ENCODE results near the gene CYP46A1.

Gene CYP46A1

GRCh38 chr14:99644035-99644587 lies 40.0 kb upstream of the CYP46A1 start:
- no peak for TF ChIP-seq CTCF (IDR thresholded peaks at IDR 0.05; ENCODE audit: insufficient read depth, missing control alignments)
- FAIRE-seq (no peak), DNase-seq (ENCODE audit: insufficient read length, low spot score) (no peak)

- FAIRE-seq (no peak), DNase-seq (ENCODE audit: insufficient read length, low spot score) (no peak)
- no peak for TF ChIP-seq CTCF (IDR thresholded peaks at IDR 0.05; ENCODE audit: insufficient read depth, missing control alignments)
Measured at GRCh38 chr14:99644723-99645544, 39.2 kb upstream of the CYP46A1 start, which contains the start of gene HHIPL1. TSS of gene HHIPL1 (plus strand) at chr14:99645129. CDS start at chr14:99645208, 79 bp downstream.

GRCh38 chr14:99645545-99646505 lies 38.3 kb upstream of the CYP46A1 start:
- TF ChIP-seq CTCF (IDR thresholded peaks at IDR 0.05; ENCODE audit: insufficient read depth, missing control alignments): no peak
- no peak for FAIRE-seq
- DNase-seq (ENCODE audit: insufficient read length, low spot score): no peak

GRCh38 chr14:99647411-99647810 lies 36.7 kb upstream of the CYP46A1 start:
- no peak for DNase-seq (ENCODE audit: insufficient read length, low spot score)
- no peak for TF ChIP-seq CTCF (IDR thresholded peaks at IDR 0.05; ENCODE audit: insufficient read depth, missing control alignments)
- no peak for FAIRE-seq

GRCh38 chr14:99648027-99648784 lies 35.9 kb upstream of the CYP46A1 start:
- no peak for TF ChIP-seq CTCF (IDR thresholded peaks at IDR 0.05; ENCODE audit: insufficient read depth, missing control alignments)
- DNase-seq (ENCODE audit: insufficient read length, low spot score): no peak
- FAIRE-seq: no peak

- FAIRE-seq (no peak), DNase-seq (ENCODE audit: insufficient read length, low spot score) (no peak)
- TF ChIP-seq CTCF (IDR thresholded peaks at IDR 0.05; ENCODE audit: insufficient read depth, missing control alignments): no peak
Measured at GRCh38 chr14:99649219-99649618, 34.9 kb upstream of the CYP46A1 start.

All from D721Med (cell line).